Left renal cortex interstitium (tissue), 4 donors: ENCODE data around the gene MOCOS. TPM values are rescaled to one million over a fixed set of nuclear protein-coding genes. Genes with fewer than 3 reads are reported as not detected.

Experiments
- DNase-seq, 4 donors: peaks; one replicate each; pipeline ENCODE4 v3.0.0-alpha.2; 2013; ENCODE audit warnings: low read depth in 4 of 4, low spot score in 2 of 4, missing footprints in 1 of 4
- polyA plus RNA-seq, 4 donors: library from polyadenylated mRNA; unstranded; fragments of 120-200 nt; gene quantifications; one replicate each; pipeline ENCODE4 v1.2.1, GENCODE V29; 2013; ENCODE audit not compliant: insufficient read length in 4 of 4

Gene MOCOS
- polyA plus RNA-seq, 4 donors: 0.69 to 0.85 (median 0.75) TPM

- no peak for DNase-seq
Observed at GRCh38 chr18:36301884-36302283, 114.6 kb downstream of the MOCOS start.

GRCh38 chr18:36302676-36303075, 115.4 kb downstream of the MOCOS start:
- no peak for DNase-seq

GRCh38 chr18:36303211-36303844, 116.0 kb downstream of the MOCOS start:
- no peak for DNase-seq

- DNase-seq: no peak
Observed at GRCh38 chr18:36304723-36305122, 117.4 kb downstream of the MOCOS start.

- DNase-seq: no peak
Observed at GRCh38 chr18:36305375-36305774, 118.1 kb downstream of the MOCOS start.

- no peak for DNase-seq
Observed at GRCh38 chr18:36307513-36307912, 120.2 kb downstream of the MOCOS start.

- no peak for DNase-seq
Observed at GRCh38 chr18:36308711-36309435, 121.6 kb downstream of the MOCOS start.

GRCh38 chr18:36309436-36310391, 122.4 kb downstream of the MOCOS start:
- DNase-seq: no peak

GRCh38 chr18:36311026-36311570, 123.8 kb downstream of the MOCOS start:
- DNase-seq: no peak

- DNase-seq: no peak
Observed at GRCh38 chr18:36312806-36313395, 125.6 kb downstream of the MOCOS start.

GRCh38 chr18:36314098-36314497, 126.8 kb downstream of the MOCOS start:
- no peak for DNase-seq

- no peak for DNase-seq
Observed at GRCh38 chr18:36314754-36315153, 127.5 kb downstream of the MOCOS start.

- no peak for DNase-seq
Observed at GRCh38 chr18:36315736-36316135, 128.4 kb downstream of the MOCOS start.

- DNase-seq: no peak
Observed at GRCh38 chr18:36316246-36316645, 128.9 kb downstream of the MOCOS start.

Other genes starting within 250 kb of the MOCOS start
- 10 to 100 TPM; 63.0 to 76.7 (median 66.7) TPM for gene RPRD1A, start 119.9 kb upstream of the MOCOS start, polyA plus RNA-seq
- gene SLC39A6, start 58.2 kb upstream of the MOCOS start, polyA plus RNA-seq: 10 to 100 TPM; 74.0 to 84.5 (median 77.3) TPM
- 100 to 1,000 TPM in 2 of 4 donors, 10 to 100 TPM in 2; 77.9 to 147 (median 103) TPM for gene ELP2, start 57.6 kb upstream of the MOCOS start, polyA plus RNA-seq
- 10 to 100 TPM; 35.3 to 42.9 (median 40.5) TPM for gene FHOD3, start 110.2 kb downstream of the MOCOS start, polyA plus RNA-seq